Nephron (organoid): ENCODE measurements around the gene CASK.

ENCODE experiments used
- H3K27ac Mint-ChIP-seq, 3 experiments: 2 replicates each; pipeline ENCODE4 v1.8.0; 2020; ENCODE audit warnings: mixed read lengths in 3 of 3, mild to moderate bottlenecking in 2 of 3, moderate library complexity in 1 of 3
- H3K27me3 Mint-ChIP-seq: 2 replicates; pipeline ENCODE4 v1.8.0; 2021; ENCODE audit warnings: low read depth, mild to moderate bottlenecking, moderate library complexity, mixed read lengths
- H3K36me3 Mint-ChIP-seq: 2 replicates; pipeline ENCODE4 v1.8.0; 2020; ENCODE audit warnings: low read depth, mixed read lengths
- H3K4me1 Mint-ChIP-seq: 2 replicates; pipeline ENCODE4 v1.8.0; 2020; ENCODE audit warnings: mixed read lengths
- H3K4me3 Mint-ChIP-seq, 3 experiments: 2 replicates each; pipeline ENCODE4 v1.8.0; 2020; ENCODE audit warnings: mild to moderate bottlenecking in 3 of 3, mixed read lengths in 3 of 3, moderate library complexity in 2 of 3
- H3K9me3 Mint-ChIP-seq: 2 replicates; pipeline ENCODE4 v1.8.0; 2020; ENCODE audit warnings: mixed read lengths
- CTCF ChIP-seq, 3 experiments: fragments of 200-600 bp; sonication (generic); IDR thresholded peaks; one replicate each; pipeline ENCODE4 v1.5.0; 2021; ENCODE audit warnings: antibody characterized with exemption in 3 of 3; ENCODE audit not compliant: unreplicated experiment in 3 of 3

Gene CASK

DNA sequence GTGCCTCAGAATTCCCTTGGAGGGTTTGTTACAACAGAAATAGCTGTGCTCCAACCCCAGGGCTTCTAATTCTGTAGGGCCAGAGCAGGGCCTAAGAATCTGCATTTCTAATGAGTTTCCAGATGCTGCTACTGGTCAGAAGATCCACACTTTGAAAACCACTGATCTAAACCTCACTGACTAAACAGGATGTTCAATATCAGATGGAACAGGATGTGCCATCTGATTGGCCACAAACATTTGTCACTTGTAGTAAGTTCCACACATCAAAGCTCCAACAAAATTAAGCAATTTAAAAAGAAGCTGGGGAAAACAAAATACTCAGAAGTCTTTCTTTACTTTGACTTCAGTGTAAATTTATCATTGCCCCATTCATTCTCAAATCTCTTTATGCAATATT is 14.3 kb downstream of the CASK start:
- Mint-ChIP-seq H3K4me3 (no peak overlapping the region), H3K27me3 (no peaks in the 10 kb centered on the region), H3K27ac (no peak overlapping the region), H3K4me1 (peaks cover 7% of the 10 kb centered on the region), H3K36me3 (peaks cover 35% of the 10 kb centered on the region), H3K9me3 (peaks cover 22% of the 10 kb centered on the region)
- TF ChIP-seq CTCF (IDR thresholded peaks at IDR 0.05; ENCODE audit: unreplicated experiment in 3 of 3), result no peak

DNA sequence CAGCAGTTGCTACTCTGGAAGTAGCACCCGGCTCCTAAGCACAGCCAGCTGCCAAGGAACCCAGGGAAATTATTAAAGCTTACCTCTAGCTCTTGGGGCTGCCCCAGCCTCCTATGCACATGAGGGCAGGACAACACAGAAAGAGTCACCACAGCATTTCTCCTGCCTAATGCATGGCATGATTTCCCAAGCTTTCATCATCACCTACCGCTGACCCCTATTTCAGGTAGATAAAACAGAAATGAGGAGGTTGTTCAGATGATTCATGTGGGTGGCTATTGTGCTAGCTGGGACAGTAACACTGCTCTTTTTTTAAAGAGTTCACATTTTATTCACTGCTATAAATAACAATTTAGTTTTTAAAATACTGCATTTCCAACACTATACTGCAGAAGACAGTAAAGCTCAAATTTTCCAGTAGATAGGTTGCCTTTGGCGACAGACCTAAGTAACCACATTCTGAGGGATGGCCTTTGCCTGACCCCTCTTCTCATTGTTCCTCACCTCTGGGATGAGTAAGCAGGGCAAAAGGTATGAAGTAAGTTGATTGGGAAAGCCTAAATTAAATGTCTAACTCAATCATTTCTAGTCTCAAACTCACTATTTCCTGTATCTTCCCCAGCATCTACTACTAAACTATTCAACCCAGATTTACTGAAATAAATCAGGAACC is 16.7 kb downstream of the CASK start:
- H3K36me3 Mint-ChIP-seq, result peaks cover 58% of the 10 kb centered on the region
- H3K27ac Mint-ChIP-seq, result no peak overlapping the region
- no peaks in the 10 kb centered on the region for H3K4me1 Mint-ChIP-seq
- H3K4me3 Mint-ChIP-seq, result no peak overlapping the region
- peaks cover 40% of the 10 kb centered on the region for H3K9me3 Mint-ChIP-seq
- TF ChIP-seq CTCF (IDR thresholded peaks at IDR 0.05; ENCODE audit: unreplicated experiment in 3 of 3), result no peak
- H3K27me3 Mint-ChIP-seq, result no peaks in the 10 kb centered on the region

DNA sequence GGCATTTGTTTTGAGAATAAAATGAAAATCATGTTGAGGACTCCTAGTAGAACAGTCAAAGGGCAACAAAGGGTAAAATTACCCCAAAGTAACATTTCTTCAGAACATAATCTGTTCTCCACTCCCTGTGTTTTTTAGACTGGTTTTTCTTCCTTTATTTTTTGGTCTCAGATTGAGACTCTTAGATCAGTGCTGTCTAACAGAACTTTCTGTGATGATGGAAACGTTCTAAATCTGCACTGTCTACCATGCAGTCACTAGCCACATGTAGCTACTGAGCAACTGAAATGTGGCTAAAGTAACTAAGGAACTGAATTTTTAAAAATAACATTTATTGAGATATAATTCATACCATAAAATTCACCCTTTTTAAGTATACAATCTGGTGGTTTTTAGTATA is 19.8 kb downstream of the CASK start:
- no peak for TF ChIP-seq CTCF (IDR thresholded peaks at IDR 0.05; ENCODE audit: unreplicated experiment in 3 of 3)
- Mint-ChIP-seq H3K36me3 (peaks cover 70% of the 10 kb centered on the region), H3K27me3 (no peaks in the 10 kb centered on the region), H3K9me3 (peaks cover 49% of the 10 kb centered on the region), H3K27ac (no peak overlapping the region), H3K4me3 (no peak overlapping the region), H3K4me1 (no peaks in the 10 kb centered on the region)

GRCh38 chrX:41900321-41900720 is 23.0 kb downstream of the CASK start:
- Mint-ChIP-seq H3K4me1 (no peaks in the 10 kb centered on the region), H3K27me3 (no peaks in the 10 kb centered on the region), H3K9me3 (peaks cover 43% of the 10 kb centered on the region), H3K4me3 (no peak overlapping the region), H3K36me3 (peaks cover 50% of the 10 kb centered on the region), H3K27ac (no peak overlapping the region)
- TF ChIP-seq CTCF (IDR thresholded peaks at IDR 0.05; ENCODE audit: unreplicated experiment in 3 of 3), result no peak

GRCh38 chrX:41895826-41896225 is 27.5 kb downstream of the CASK start:
- Mint-ChIP-seq H3K4me3 (no peak overlapping the region), H3K9me3 (peaks cover 22% of the 10 kb centered on the region), H3K27me3 (no peaks in the 10 kb centered on the region), H3K36me3 (peaks cover 35% of the 10 kb centered on the region), H3K27ac (no peak overlapping the region), H3K4me1 (no peaks in the 10 kb centered on the region)
- no peak for TF ChIP-seq CTCF (IDR thresholded peaks at IDR 0.05; ENCODE audit: unreplicated experiment in 3 of 3)

DNA sequence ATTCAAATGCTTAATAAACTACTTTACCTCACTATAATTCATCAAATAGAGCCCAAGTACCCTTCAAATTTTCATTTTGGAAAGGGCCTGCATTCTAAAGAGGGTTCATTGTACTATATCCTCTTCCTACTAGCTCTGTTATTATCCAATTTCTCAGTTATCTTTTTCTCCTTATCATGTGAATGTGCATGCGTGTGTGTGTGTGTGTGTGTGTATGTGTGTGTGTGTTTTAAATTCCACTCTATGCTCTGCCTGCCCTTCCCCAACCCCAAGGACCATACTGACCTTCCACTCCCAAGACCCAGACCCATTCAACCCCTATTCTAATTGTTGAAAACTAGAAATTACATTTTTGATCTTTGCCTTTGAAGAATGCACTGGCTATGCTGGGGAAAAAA is 33.3 kb downstream of the CASK start:
- H3K27ac Mint-ChIP-seq, result no peak overlapping the region
- no peak for TF ChIP-seq CTCF (IDR thresholded peaks at IDR 0.05; ENCODE audit: unreplicated experiment in 3 of 3)
- H3K4me3 Mint-ChIP-seq, result no peak overlapping the region
- peaks cover 14% of the 10 kb centered on the region for H3K9me3 Mint-ChIP-seq
- no peaks in the 10 kb centered on the region for H3K27me3 Mint-ChIP-seq
- H3K36me3 Mint-ChIP-seq, result peaks cover 42% of the 10 kb centered on the region
- no peaks in the 10 kb centered on the region for H3K4me1 Mint-ChIP-seq
